NCI-H524 treated with DMSO at 0.1 percent for 48 hours (cell line): ENCODE data around the gene TDRD9.

Experiments used
- DNase-seq: peaks from one replicate; lab custom pipeline; 2025; lab: John Stamatoyannopoulos, UW

Gene TDRD9

GRCh38 chr14:104066279-104066678, 138.0 kb downstream of the TDRD9 start:
- DNase-seq: no peak

GRCh38 chr14:104066719-104067295, 138.6 kb downstream of the TDRD9 start:
- DNase-seq: no peak

GRCh38 chr14:104069541-104069940, 141.3 kb downstream of the TDRD9 start:
- DNase-seq: no peak

- DNase-seq: no peak
Measured at GRCh38 chr14:104072586-104072985, 144.3 kb downstream of the TDRD9 start.

GRCh38 chr14:104073764-104074163, 145.5 kb downstream of the TDRD9 start:
- no peak for DNase-seq

GRCh38 chr14:104075530-104076151, 147.4 kb downstream of the TDRD9 start:
- DNase-seq: no peak

- no peak for DNase-seq
Measured at GRCh38 chr14:104076743-104077142, 148.5 kb downstream of the TDRD9 start.

GRCh38 chr14:104078031-104078455, 149.8 kb downstream of the TDRD9 start:
- DNase-seq: peak; percentile 92

- DNase-seq: no peak
Measured at GRCh38 chr14:104080376-104081260, 152.4 kb downstream of the TDRD9 start.

GRCh38 chr14:104081261-104081835, 153.1 kb downstream of the TDRD9 start:
- no peak for DNase-seq

GRCh38 chr14:104081951-104082464, 153.8 kb downstream of the TDRD9 start:
- DNase-seq: no peak

GRCh38 chr14:104082807-104083206, 154.6 kb downstream of the TDRD9 start:
- DNase-seq: no peak

- DNase-seq: no peak
Measured at GRCh38 chr14:104084251-104085002, 156.2 kb downstream of the TDRD9 start.

GRCh38 chr14:104085032-104085888, 157.0 kb downstream of the TDRD9 start, which contains the start of gene ASPG:
Gene ASPG, plus strand, starts transcription at chr14:104085700. Its CDS starts 71 bp downstream, at chr14:104085771.
- DNase-seq: no peak

GRCh38 chr14:104085889-104086201, 157.6 kb downstream of the TDRD9 start:
- no peak for DNase-seq

GRCh38 chr14:104086210-104086660, 158.0 kb downstream of the TDRD9 start:
- no peak for DNase-seq

- peak; percentile 43 for DNase-seq
Measured at GRCh38 chr14:104086661-104087461, 158.6 kb downstream of the TDRD9 start.

GRCh38 chr14:104087505-104087904, 159.2 kb downstream of the TDRD9 start:
- DNase-seq: no peak

GRCh38 chr14:104087981-104088850, 160.0 kb downstream of the TDRD9 start:
- no peak for DNase-seq
